HG02759 (cell line): ENCODE results near the gene KRT23.

ENCODE experiments used
- ATAC-seq: cut with Tn5 transposase; IDR thresholded peaks from one replicate; pipeline ENCODE4 v1.9.1; 2021; ENCODE audit warnings: mild to moderate bottlenecking, moderate library complexity; ENCODE audit not compliant: unreplicated experiment

Gene KRT23

GRCh38 chr17:40912486-40913210 is 24.8 kb downstream of the KRT23 start:
- ATAC-seq = no peak

GRCh38 chr17:40910441-40910841 is 27.0 kb downstream of the KRT23 start:
- no peak for ATAC-seq

GRCh38 chr17:40909755-40910154 is 27.7 kb downstream of the KRT23 start:
- ATAC-seq = no peak

GRCh38 chr17:40909351-40909750 is 28.1 kb downstream of the KRT23 start:
- no peak for ATAC-seq

GRCh38 chr17:40906613-40907012 is 30.8 kb downstream of the KRT23 start:
- ATAC-seq = no peak

- no peak for ATAC-seq
Observed at GRCh38 chr17:40905370-40905769, 32.1 kb downstream of the KRT23 start.

- no peak for ATAC-seq
Observed at GRCh38 chr17:40903129-40903847, 34.2 kb downstream of the KRT23 start.

GRCh38 chr17:40902498-40902897 is 34.9 kb downstream of the KRT23 start:
- no peak for ATAC-seq

GRCh38 chr17:40901981-40902474 is 35.4 kb downstream of the KRT23 start:
- ATAC-seq = no peak

GRCh38 chr17:40900809-40901356 is 36.6 kb downstream of the KRT23 start:
- no peak for ATAC-seq

GRCh38 chr17:40896916-40897455 is 40.5 kb downstream of the KRT23 start:
- no peak for ATAC-seq

- ATAC-seq = no peak
Observed at GRCh38 chr17:40895106-40895730, 42.2 kb downstream of the KRT23 start.

GRCh38 chr17:40888196-40888720 is 49.2 kb downstream of the KRT23 start:
- no peak for ATAC-seq

- no peak for ATAC-seq
Observed at GRCh38 chr17:40886090-40886489, 51.4 kb downstream of the KRT23 start.

GRCh38 chr17:40884708-40885512 is 52.5 kb downstream of the KRT23 start, which contains the start of gene KRT20:
Gene KRT20, minus strand, starts transcription at chr17:40885242. Its CDS starts 57 bp downstream, at chr17:40885185.
- ATAC-seq = no peak

- no peak for ATAC-seq
Observed at GRCh38 chr17:40883626-40884334, 53.7 kb downstream of the KRT23 start.

- no peak for ATAC-seq
Observed at GRCh38 chr17:40883031-40883430, 54.4 kb downstream of the KRT23 start.

GRCh38 chr17:40879026-40879425 is 58.4 kb downstream of the KRT23 start:
- ATAC-seq = no peak

GRCh38 chr17:40878044-40878443 is 59.4 kb downstream of the KRT23 start:
- no peak for ATAC-seq
